ENCODE results near the gene RLN3.

GRCh38 chr19:13997631-13997962 is 30.4 kb upstream of the RLN3 start:
- no peak for TF ChIP-seq EP300 (IDR thresholded peaks at IDR 0.05)
- no peak for TF ChIP-seq CTCF (IDR thresholded peaks at IDR 0.05)
